B cell (primary cell): ENCODE measurements around the gene ATP8A2. TPM values are rescaled to one million over a fixed set of nuclear protein-coding genes. Genes with fewer than 3 reads are reported as not detected.

Source experiments
- ATAC-seq: fragments of 200-7000 bp; cut with Tn5 transposase; one replicate; pipeline ENCODE4 v1.10.0; 2021; ENCODE audit warnings: low read depth, mild to moderate bottlenecking, moderate number of reproducible peaks, moderate library complexity
- CTCF ChIA-PET: fragments of 350-600 bp; sonication (Branson Sonifier 250); formaldehyde crosslinking; loops from one replicate; lab custom pipeline; 2021; ENCODE audit warnings: antibody characterized with exemption, inconsistent platforms; lab: Charles Lee
- POLR2A ChIA-PET: fragments of 350-600 bp; sonication (Branson Sonifier 250); formaldehyde crosslinking; loops from one replicate; lab custom pipeline; 2021; ENCODE audit warnings: antibody characterized with exemption; lab: Charles Lee
- DNase-seq: peaks from one replicate; pipeline ENCODE4 v3.0.0; 2013
- H2AFZ ChIP-seq: 2 replicates; pipeline ENCODE4 v1.6.1; 2012; ENCODE audit warnings: mild to moderate bottlenecking, low read depth, low read length; ENCODE audit not compliant: insufficient read depth, poor library complexity, severe bottlenecking
- H3K27ac ChIP-seq, 2 donors: 1 replicate in 1 of 2; 2 replicates in 1 of 2; pipeline ENCODE4 v1.5.1; 2012 to 2013; ENCODE audit warnings: low read length in 2 of 2, mild to moderate bottlenecking in 2 of 2, moderate library complexity in 1 of 2
- H3K27me3 ChIP-seq, 4 experiments: fragments of 200-600 bp in 1 of 4; sonication (generic) in 1 of 4; replicated peaks in 1 of 4; 1 replicate in 2 of 4; 2 replicates in 2 of 4; pipeline versions ENCODE4 v1.6.1 to v1.7.0; 2013 to 2016; ENCODE audit warnings: low read length in 3 of 4, mild to moderate bottlenecking in 2 of 4, mixed read lengths in 1 of 4, moderate library complexity in 1 of 4; ENCODE audit not compliant: insufficient read depth in 4 of 4, control insufficient read depth in 3 of 4; ENCODE audit errors: control extremely low read depth in 1 of 4
- H3K36me3 ChIP-seq, 2 experiments: replicated peaks in 1 of 2; 1 replicate in 1 of 2; 2 replicates in 1 of 2; pipeline versions ENCODE4 v1.6.1 to v1.7.1; 2013; ENCODE audit warnings: low read length in 1 of 2; ENCODE audit not compliant: insufficient read depth in 2 of 2, control insufficient read depth in 1 of 2; ENCODE audit errors: control extremely low read depth in 1 of 2, extremely low read depth in 1 of 2
- H3K4me1 ChIP-seq, 2 donors: fragments of 200-600 bp in 1 of 2; sonication (generic) in 1 of 2; 1 replicate in 1 of 2; 2 replicates in 1 of 2; pipeline versions ENCODE4 v1.5.1 to v1.6.1; 2013 to 2017; ENCODE audit warnings: low read length in 2 of 2; ENCODE audit not compliant: control insufficient read depth in 2 of 2, insufficient read depth in 2 of 2
- H3K4me2 ChIP-seq: replicated peaks from 2 replicates; pipeline ENCODE3; 2012; ENCODE audit warnings: mild to moderate bottlenecking, low read depth, low read length; ENCODE audit not compliant: poor library complexity, severe bottlenecking
- H3K4me3 ChIP-seq, 5 experiments: fragments of 200-600 bp in 1 of 5; sonication (generic) in 1 of 5; 1 replicate in 3 of 5; 2 replicates in 2 of 5; pipeline versions ENCODE4 v1.5.1 to v1.7.0; 2011 to 2016; ENCODE audit warnings: low read length in 4 of 5, mild to moderate bottlenecking in 4 of 5, low read depth in 2 of 5, control low read depth in 1 of 5, moderate library complexity in 1 of 5; ENCODE audit not compliant: insufficient read depth in 1 of 5; ENCODE audit errors: control extremely low read depth in 1 of 5, extremely low read depth in 1 of 5
- H3K79me2 ChIP-seq: fragments of 200-600 bp; sonication (generic); one replicate; pipeline ENCODE4 v1.6.0; 2016; ENCODE audit warnings: low read length; ENCODE audit not compliant: control insufficient read depth, insufficient read depth
- H3K9ac ChIP-seq: fragments of 200-600 bp; sonication (generic); 2 replicates; pipeline ENCODE4 v1.6.1; 2017; ENCODE audit warnings: mild to moderate bottlenecking, low read length, moderate library complexity
- H3K9me3 ChIP-seq, 3 donors: one replicate each; pipeline versions ENCODE4 v1.6.1 to v1.7.1; 2013; ENCODE audit warnings: low read length in 2 of 3; ENCODE audit not compliant: control insufficient read depth in 2 of 3, insufficient read depth in 1 of 3; ENCODE audit errors: control extremely low read depth in 1 of 3
- H4K20me1 ChIP-seq: 2 replicates; pipeline ENCODE4 v1.6.0; 2012; ENCODE audit warnings: mild to moderate bottlenecking, low read length; ENCODE audit not compliant: insufficient read depth, control insufficient read depth, poor library complexity, severe bottlenecking
- H3K27ac Mint-ChIP-seq: one replicate; pipeline ENCODE4 v1.8.0; 2021; ENCODE audit warnings: mixed read lengths
- H3K27me3 Mint-ChIP-seq: one replicate; pipeline ENCODE4 v1.8.0; 2021; ENCODE audit warnings: mixed read lengths
- H3K4me1 Mint-ChIP-seq: one replicate; pipeline ENCODE4 v1.8.0; 2021; ENCODE audit warnings: mixed read lengths
- H3K4me3 Mint-ChIP-seq: one replicate; pipeline ENCODE4 v1.8.0; 2021; ENCODE audit warnings: mixed read lengths
- H3K9me3 Mint-ChIP-seq: one replicate; pipeline ENCODE4 v1.8.0; 2022; ENCODE audit warnings: mixed read lengths; ENCODE audit not compliant: insufficient read depth
- CTCF ChIP-seq: fragments of 200-600 bp; IDR thresholded peaks from one replicate; pipeline ENCODE4 v1.8.0; 2022; ENCODE audit warnings: antibody characterized with exemption, mild to moderate bottlenecking
- EZH2 ChIP-seq: IDR thresholded peaks from 2 replicates; pipeline ENCODE4 v1.6.1; 2012; ENCODE audit warnings: borderline replicate concordance, low read depth, mild to moderate bottlenecking, moderate library complexity, low read length; ENCODE audit not compliant: insufficient read depth, poor library complexity, severe bottlenecking
- WGBS: methylation state at CpG from one replicate; pipeline ENCODE4 v1.1.5; 2013; ENCODE audit warnings: missing lambda C conversion rate; ENCODE audit not compliant: insufficient coverage; 5-methylcytosine and 5-hydroxymethylcytosine counted together
- intact Hi-C: fragments of 100-400 bp; cut with micrococcal nuclease; formaldehyde crosslinking; loops from one replicate; pipeline ENCODE4 v1.10.0; 2022
- polyA plus RNA-seq: library from polyadenylated mRNA; depleted of rRNA; stranded (reverse); fragments of >200 nt; gene quantifications from 2 replicates; pipeline ENCODE4 v1.2.3, GENCODE V29; 2012
- total RNA-seq, 2 donors: library from RNA; stranded (reverse); fragments of 120-200 nt in 1 of 2; gene quantifications; 1 replicate in 1 of 2; 2 replicates in 1 of 2; pipeline versions ENCODE4 v1.2.3 to v1.2.4, GENCODE V29; 2013 to 2022

The ATP8A2 gene
- total and polyA plus RNA-seq, 2 donors (not counting 1 experiment from before 2014, with no cell fraction given): not detected

DNA sequence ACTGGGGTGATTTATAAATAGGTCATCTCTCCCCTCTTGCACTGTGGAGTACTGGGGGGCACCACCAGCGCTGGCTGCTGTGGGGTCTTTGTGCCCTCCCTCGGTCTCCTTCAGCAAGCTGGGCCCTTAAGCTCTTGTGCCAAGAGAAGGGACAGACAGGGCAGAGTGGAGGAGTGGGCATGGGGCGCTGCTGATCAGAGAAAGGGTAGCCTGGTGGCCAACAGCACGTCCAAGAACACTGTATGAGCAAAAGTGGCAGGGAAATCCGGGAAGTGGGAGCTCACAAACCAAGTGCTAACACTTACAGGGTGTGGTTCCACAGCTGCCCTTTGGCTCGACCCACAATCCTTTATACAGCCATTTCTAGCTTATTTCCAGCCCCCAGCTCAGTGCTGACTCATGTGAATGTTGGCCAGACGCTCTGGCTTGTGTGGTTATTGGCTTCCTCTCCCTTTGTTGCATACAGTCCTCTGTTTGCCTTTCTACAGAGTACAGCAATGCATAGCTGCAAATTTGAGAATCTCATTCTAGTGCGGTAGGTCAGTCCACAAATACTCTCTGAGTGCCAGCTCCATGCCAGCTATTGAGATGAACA, 381.3 kb downstream of the ATP8A2 start:
- H3K27me3 ChIP-seq: no peaks in the 10 kb centered on the region
- DNase-seq: no peak
- H3K9me3 ChIP-seq: no peaks in the 10 kb centered on the region
- no peak overlapping the region for H3K27ac ChIP-seq
- no peak overlapping the region for H3K4me3 ChIP-seq
- intact Hi-C loops: no loop called here
- H3K9ac ChIP-seq: no peak overlapping the region
- H3K4me3 Mint-ChIP-seq: no peak overlapping the region
- TF ChIP-seq EZH2: no peak
- TF ChIP-seq CTCF: no peak
- ChIA-PET CTCF (interaction anchor here (1.6 kb wide), 1 partner anchor 945 kb away, joined by 4 read pairs; no protein-coding TSS in a partner anchor), POLR2A (no interaction called here)
- peaks cover 14% of the 10 kb centered on the region for H3K27me3 Mint-ChIP-seq
- H4K20me1 ChIP-seq: no peaks in the 10 kb centered on the region
- H3K4me2 ChIP-seq: no peak overlapping the region
- H3K4me1 Mint-ChIP-seq: no peaks in the 10 kb centered on the region
- no peaks in the 10 kb centered on the region for H3K9me3 Mint-ChIP-seq
- no peaks in the 10 kb centered on the region for H3K79me2 ChIP-seq
- no peaks in the 10 kb centered on the region for H3K4me1 ChIP-seq
- 35% methylated on average over 8 of the region's 8 CpGs for WGBS
- H2AFZ ChIP-seq: no peak overlapping the region
- H3K27ac Mint-ChIP-seq: no peak overlapping the region
- H3K36me3 ChIP-seq: no peaks in the 10 kb centered on the region
- ATAC-seq: no peak

GRCh38 chr13:25753976-25754375, 382.2 kb downstream of the ATP8A2 start:
- H2AFZ ChIP-seq: no peak overlapping the region
- H3K4me1 ChIP-seq: no peaks in the 10 kb centered on the region
- Mint-ChIP-seq H3K27ac (no peak overlapping the region), H3K4me1 (no peaks in the 10 kb centered on the region), H3K27me3 (peaks cover 14% of the 10 kb centered on the region), H3K9me3 (no peaks in the 10 kb centered on the region), H3K4me3 (no peak overlapping the region)
- no peaks in the 10 kb centered on the region for H3K9me3 ChIP-seq
- no peaks in the 10 kb centered on the region for H3K36me3 ChIP-seq
- H3K4me2 ChIP-seq: no peak overlapping the region
- H3K27me3 ChIP-seq: no peaks in the 10 kb centered on the region
- no peaks in the 10 kb centered on the region for H4K20me1 ChIP-seq
- H3K79me2 ChIP-seq: no peaks in the 10 kb centered on the region
- no CpG with 5 or more reads among the region's 7 CpGs for WGBS
- ChIA-PET POLR2A (no interaction called here), CTCF (interaction anchor here (1.6 kb wide), 1 partner anchor 944 kb away, joined by 4 read pairs; no protein-coding TSS in a partner anchor)
- no peak overlapping the region for H3K4me3 ChIP-seq
- intact Hi-C loops: no loop called here
- H3K9ac ChIP-seq: no peak overlapping the region
- no peak for DNase-seq
- no peak overlapping the region for H3K27ac ChIP-seq
- no peak for ATAC-seq
- TF ChIP-seq EZH2: no peak
- no peak for TF ChIP-seq CTCF
